HG03280 (cell line): ENCODE measurements around the gene NKD2.
"Not testable (repeated sequence)": the region's sequence is repeated elsewhere in the genome, so short reads cannot be mapped to it uniquely, and the experiment has no call there.

Experiments
- ATAC-seq: cut with Tn5 transposase; IDR thresholded peaks from one replicate; pipeline ENCODE4 v1.9.1; 2021; ENCODE audit warnings: mild to moderate bottlenecking, moderate library complexity; ENCODE audit not compliant: unreplicated experiment

NKD2 gene, protein sequence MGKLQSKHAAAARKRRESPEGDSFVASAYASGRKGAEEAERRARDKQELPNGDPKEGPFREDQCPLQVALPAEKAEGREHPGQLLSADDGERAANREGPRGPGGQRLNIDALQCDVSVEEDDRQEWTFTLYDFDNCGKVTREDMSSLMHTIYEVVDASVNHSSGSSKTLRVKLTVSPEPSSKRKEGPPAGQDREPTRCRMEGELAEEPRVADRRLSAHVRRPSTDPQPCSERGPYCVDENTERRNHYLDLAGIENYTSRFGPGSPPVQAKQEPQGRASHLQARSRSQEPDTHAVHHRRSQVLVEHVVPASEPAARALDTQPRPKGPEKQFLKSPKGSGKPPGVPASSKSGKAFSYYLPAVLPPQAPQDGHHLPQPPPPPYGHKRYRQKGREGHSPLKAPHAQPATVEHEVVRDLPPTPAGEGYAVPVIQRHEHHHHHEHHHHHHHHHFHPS

DNA sequence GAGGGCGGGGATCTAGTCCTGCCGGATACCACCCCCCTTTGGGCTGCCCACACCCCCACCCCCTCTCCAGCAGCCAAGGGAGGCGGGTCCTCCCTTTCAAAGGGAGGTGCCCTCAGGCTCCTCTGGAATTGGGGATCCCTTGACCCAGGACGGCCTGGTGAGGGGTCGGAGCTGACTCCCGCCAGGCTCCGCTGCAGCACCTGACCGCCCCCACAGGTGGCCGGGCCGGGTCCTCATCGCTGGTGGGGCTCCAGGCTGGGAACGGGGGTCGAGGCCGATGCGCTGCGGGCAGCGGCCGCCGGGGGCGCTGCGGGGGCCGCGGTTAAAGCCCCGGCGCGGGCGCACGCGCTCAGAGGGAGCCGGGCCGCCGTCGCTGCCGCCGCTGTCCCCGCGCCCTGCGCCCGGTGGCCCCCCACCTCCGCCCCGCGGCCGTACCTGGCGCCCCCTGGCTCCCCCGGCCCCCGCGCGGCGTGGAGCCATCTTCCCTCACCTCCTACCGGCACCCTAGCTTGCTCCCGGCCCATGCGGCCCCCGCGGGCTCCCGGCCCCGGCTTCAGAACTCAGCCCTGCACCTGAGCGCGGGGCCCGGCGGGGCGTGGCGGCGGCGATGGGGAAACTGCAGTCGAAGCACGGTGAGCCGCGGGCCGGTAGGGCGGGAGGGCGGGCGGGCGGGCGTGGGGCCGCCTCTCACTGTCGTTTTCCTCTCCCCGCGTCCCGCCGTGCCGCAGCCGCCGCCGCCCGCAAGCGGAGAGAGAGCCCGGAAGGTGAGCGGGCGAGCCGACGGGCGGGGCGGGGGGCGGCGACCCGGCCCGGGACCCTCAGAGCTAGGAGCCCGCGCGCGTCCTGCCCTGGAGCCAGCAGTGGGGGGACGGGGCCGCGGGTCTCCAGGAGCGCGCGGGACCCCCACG is at the start of gene NKD2:
TSS of gene NKD2 (plus strand) at position 352 of the 908 bp plus-strand sequence. CDS start at position 608, 256 bp downstream.
- no peak for ATAC-seq

DNA sequence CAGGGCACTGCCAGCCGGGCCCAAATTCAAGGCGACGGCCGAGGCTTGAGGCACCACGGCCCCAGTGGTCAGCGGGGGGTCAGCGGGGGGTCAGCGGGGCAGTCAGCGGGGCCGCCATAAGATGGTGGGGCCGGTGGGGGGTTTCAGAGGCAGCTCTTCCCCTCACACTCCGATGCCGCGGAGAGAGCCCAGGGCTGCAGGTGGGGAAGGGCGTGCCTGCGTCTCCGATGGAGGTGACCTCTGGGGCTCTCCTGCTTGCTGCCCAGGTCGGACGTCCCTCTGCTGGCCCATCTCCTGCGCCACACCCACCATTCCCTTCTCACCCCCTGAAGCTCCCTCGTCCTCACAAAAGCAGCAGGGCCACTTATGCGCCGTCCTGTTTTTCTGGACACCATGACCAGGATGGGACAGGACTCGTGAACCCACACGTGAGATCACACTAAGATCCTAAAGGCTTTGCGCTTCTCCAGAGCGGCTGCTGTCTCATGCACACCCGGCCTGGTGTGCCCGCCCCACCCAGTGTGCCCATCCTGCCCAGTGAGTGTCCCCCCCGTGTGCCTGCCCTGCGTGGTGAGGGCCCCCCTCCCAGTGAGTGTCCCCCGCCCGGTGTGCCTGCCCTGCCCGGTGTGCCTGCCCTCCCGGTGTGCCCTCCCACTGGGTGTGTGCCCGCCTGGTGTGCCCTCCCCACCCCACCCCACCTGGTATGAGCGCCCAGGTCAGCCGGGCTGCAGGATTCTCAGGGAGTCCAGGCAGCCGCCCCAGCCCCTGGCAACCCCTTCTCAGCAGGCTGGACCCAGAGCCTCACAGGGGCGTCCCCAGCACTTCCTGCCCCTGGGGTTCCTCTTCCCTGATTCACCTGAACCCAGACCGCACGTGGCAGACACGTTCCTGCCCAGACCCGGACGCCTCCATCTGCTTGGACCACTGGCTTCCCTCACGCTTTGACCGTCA is 48.7 kb upstream of the NKD2 start:
- ATAC-seq = no peak

DNA sequence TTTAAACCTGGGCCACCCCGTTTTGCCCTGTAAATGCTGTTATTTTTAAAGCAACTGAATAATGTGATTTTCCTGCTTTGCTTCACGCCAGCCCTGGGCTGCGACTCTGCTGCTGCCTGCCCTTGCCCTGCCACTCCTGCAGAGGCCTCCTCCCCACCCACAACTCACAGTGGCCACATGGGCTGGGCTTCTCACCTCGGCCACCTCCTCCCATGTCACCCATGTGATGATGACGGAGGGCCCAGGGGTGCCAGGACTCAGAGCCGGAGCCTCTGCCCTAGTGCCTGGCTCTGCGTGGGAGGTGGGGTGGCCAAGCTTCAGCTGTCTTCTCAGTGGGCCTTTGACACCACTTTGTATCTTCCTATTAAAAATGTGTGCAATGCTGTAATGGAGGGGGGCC is 48.1 kb upstream of the NKD2 start:
- no peak for ATAC-seq

DNA sequence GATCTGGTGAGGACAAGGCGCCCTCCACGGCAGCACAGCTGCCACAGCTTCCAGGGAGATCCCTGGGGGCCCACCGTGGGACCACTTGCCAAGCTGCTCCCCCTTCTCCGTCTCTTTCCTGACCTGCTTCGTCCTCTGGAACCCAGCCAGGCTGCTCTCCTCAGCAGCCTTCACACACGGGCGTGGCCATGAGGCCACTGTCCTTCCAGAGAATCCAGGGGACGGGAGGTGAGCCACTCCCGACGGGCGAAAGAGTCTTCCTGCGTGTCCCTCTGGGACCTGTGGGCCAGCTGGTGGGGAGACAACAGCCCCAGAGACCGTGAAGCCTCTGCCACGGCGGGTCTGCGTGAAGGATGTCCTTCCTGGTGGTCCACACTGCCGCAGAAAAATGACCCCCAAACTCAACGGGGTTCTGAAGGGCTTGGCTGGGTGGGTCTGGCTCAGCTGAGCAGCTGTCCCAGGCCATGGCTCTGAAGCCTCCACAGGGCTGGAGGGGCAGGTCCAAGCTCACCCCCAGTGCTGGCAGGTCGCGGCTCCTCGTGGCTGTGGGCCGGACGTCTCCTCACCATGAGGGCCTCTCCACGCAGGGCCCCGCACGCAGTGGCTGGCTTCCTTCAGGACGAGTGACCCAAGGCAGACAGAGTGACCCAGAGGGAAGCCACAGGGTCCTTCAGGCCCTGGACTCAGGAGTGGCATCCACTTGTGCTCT is 47.4 kb upstream of the NKD2 start:
- ATAC-seq = no peak

DNA sequence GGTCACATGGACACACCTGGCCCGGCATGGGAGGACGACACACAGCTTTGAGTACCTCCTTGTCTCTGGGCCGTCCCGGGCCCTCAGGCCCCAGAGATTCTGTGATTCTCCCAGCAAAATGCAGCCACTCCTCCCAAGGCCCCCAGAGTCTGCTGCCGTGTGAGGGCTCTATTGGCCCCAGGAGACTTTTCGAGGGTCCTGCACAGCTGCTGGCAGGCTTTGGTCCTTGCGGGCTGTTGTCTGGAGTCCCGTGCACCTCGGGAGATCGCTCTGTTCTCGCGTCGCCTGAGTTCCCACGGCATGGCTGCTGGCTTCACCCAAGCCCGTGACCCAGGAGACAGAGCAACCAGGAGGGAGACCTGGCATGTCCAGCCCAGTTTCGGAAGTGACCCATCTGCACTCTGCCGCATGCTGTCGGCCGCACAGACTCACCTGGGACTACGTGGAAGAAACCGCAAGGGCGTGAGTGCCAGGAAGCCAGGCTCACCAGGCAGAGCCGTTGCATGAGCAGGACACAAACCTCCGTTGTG is 46.8 kb upstream of the NKD2 start:
- ATAC-seq = no peak

DNA sequence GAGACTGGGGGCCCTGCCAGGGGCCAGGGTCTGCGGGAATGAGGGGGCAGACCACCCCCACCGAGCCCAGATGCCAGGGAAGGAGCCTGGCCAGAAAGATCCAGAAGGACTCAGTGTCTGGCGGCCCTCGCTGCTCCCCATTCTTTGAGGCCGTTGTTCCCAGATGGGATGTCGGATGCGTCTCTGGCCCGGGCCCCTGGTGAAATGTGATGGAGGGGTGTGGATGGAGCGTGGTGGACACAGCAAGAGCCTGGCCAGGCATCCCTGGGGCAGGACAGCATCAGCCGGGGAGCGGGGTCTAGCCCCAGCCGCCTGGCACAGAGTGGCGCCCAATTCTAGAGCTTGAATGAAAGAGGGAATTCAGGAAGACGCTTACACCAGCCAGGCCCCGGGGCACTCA is 46.2 kb upstream of the NKD2 start:
- no peak for ATAC-seq

DNA sequence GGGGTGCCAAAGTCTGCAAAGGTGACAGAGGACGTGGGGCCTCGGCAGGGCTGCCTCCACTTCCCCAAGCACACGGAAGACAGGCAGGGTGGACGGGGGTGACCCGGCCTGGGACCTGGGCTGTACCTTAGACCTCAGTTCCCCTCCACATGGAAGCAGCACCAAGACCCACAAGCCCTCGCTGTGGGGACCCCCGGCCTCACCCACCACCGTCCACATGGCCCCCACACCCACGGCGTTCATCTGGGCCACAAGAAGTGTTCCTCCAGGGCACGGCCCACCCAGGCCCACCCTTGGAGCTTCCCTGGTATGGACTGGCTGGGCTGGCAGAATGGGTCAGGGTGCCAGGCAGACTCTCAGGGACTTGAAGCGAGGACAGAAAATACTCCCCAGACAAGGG is 45.8 kb upstream of the NKD2 start:
- no peak for ATAC-seq

DNA sequence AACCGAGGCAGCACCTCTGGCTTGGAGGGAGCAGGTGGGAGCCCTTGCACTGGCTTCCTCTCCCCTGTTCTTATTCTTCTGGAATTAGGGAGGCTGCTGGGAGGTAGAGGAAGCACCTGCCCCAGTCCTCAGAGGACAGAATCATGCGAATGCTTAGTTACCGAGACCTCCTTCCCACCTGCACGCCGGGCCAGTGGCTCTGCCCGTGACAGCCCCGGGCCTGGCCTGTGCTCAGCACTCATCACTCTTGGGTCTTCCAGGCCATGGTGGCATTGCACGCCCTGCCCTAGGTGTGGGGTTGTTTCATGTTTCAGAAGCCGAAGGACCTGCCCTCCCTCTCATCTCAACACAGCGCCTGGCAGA is 45.3 kb upstream of the NKD2 start:
- peak; percentile 23 for ATAC-seq

DNA sequence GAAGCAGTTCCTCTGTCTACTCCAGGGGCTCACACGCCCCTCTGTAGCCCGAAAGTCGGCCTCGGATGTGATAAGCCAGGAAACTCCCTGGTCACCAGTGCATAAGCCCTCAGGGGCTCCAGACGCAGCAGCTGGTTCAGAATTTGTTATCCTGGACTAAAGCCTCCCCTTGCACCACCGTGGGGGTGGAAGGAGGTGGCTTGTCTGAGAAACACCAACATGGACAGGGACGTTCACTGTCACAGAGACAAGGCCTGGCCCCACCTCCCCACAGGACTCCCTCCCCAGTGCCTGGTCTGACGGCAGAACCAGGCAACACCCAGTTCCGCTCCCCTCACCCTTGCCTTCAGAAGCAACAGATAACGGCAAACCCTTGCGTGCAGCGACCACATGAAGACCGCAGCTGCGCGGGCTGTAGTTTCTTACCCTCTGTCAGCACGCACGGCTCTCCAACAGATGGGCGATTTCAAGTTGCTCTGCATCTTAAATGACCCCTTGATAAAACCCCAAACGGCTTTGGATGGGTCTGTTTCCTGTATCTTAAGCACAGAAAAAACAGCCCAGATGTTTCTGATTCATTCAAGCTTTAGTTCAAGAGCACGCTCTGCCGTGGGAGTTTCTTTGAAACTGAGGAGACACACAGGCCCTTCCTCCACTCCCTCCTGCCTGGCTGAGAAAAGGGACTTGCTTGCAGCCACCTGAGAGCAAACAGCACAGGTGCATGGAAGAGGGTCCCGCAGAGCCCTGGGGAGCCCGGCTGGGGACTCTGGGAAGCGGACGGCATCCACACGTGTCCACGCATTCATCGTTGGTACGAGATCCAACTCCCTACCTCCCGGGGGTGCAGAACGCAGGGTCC is 44.7 kb upstream of the NKD2 start:
- peak; percentile 46 for ATAC-seq

DNA sequence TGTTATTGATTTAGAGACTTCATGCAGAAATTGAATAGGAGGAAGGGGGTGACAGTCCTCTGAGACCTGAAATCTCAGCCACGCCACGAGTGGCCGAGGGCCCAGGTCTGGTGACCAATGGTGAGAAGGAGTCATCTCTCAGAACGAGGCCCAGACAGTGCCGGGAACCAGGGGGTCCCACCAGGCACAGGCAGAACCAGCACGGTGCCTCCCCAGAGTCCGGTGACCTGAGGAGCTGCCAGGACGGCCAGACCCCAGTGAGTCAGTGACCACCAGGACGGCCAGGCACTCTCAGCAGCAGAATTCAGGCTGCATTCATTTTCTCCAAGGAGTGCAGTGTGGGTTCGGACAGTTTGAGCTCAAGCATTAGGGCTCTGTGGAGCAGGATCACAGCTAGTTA is 43.8 kb upstream of the NKD2 start:
- ATAC-seq = no peak

DNA sequence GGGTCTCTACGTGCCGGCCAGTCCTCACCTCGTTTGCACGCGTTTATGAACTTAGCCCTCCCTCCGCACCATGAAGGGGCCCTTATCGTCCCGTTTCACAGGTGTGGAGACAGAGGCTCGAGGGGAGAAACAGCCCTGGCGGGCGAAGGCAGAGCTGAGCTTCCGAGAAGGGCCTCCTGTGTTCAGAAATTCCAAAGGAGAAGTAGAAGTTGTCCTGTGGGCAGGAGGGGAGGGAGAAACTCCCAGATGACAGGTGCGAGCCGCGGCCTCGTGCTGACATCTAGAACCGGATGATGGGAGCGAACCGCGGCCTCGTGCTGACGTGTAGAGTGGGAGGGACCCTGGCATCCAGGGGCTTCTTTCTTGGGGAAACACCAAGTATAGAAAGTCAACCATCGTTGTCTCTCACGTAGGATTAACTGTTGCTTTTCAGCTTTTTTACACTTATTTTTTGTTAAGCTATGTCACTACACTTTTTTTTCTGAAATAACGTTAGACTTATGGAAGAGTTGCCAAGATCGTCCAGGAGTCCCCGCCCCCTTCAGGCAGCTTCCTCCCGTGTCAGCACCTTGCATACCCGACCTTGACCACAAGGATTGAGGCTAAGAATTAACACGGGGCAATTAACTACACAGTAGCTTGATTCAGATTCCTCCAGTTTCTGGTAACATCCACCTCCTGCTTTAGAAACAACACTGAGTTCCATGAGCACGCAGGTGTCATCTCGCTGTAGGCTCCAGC is 42.8 kb upstream of the NKD2 start:
- ATAC-seq = no peak

DNA sequence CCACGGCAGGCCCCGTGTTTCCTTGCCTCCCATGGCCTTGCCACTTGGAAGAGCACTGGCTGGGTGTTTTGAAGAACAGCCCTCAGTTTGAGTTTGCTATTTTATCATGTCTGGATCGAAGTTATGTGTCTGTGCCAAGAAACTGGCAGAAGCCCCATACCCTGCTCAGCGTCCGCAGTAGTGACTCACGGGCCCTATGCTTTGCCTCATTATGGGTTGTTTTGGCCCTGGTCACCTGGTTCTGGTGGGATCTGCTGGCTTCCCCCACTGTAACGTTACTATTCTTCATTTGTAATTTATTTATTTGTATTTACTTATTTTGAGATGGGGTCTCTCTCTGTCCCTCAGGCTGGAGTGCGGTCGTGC is 42.3 kb upstream of the NKD2 start:
- ATAC-seq = no peak

DNA sequence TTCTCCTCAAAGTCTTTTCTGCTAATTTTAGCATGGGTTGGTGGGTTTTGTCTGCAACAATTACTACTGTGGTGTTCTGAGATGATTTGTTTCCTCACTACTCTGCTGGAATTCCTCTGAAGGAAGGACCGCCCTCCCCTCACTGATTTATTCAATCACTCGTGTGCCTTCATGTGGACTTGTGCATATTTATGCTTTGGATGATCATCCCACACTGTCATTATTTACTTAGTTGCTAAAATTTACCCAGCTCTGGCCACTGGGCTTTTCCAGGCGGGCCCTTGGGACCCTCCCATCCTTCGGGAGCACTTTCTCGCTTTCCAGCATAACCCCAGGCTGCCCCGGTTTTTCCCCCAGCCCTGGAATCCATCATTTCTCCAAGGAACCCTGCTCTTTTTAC is 41.7 kb upstream of the NKD2 start:
- no peak for ATAC-seq

DNA sequence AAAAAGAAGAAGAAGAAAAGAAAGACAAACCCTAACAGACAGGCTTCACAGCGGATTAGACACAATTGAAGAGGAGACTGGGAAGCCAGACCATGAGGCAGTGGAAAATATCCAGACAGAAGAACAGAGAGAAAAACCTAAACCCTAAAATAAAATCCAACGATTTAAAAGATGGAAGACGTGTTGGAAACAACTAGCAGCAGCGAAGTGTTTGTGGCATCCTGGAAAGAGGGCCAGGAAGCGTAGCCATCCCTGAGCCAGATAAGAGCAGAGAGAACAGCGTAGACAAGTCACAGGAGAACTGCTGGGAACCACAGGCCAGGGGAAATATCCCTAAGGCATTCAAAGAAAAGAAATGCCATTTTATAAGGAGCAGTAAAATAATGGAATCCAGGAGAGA is 39.7 kb upstream of the NKD2 start:
- no peak for ATAC-seq

DNA sequence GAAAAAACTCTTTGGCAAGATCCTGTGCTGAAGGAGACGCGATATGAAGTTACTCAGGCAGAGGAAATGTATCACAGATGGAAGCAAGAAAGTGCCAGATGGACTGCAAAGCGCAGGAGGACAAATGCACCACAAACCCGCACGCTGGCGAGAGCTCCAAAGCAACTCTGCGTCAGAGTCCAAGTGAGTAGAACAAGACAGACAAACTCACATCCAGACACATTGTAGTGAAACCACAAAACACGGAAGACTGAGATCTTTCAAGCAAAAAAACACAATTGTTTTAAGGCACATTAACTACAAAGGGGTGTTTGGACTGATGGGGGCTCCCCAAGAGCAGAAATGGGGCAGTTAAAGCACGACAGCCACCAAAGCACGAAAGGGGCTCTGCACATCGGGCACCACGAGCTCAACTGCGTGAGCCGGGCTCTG is 39.2 kb upstream of the NKD2 start:
- no peak for ATAC-seq

DNA sequence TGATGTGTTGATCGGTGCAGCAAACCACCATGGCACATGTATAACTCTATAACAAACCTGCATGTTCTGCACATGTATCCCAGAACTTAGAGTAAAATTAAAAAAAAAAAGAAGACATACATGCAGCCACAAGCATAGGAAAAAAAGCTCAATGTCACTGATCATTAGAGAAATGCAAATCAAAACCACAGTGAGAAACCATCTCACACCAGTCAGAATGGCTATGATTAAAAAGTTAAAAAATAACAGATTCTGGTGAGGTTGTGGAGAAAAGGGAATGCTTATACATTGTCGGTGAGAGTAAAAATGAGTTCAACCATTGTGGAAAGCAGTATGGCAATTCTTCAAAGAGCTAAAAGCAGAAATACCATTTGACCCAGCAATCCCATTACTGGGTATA is 36.0 kb upstream of the NKD2 start:
- not testable (repeated sequence) for ATAC-seq

DNA sequence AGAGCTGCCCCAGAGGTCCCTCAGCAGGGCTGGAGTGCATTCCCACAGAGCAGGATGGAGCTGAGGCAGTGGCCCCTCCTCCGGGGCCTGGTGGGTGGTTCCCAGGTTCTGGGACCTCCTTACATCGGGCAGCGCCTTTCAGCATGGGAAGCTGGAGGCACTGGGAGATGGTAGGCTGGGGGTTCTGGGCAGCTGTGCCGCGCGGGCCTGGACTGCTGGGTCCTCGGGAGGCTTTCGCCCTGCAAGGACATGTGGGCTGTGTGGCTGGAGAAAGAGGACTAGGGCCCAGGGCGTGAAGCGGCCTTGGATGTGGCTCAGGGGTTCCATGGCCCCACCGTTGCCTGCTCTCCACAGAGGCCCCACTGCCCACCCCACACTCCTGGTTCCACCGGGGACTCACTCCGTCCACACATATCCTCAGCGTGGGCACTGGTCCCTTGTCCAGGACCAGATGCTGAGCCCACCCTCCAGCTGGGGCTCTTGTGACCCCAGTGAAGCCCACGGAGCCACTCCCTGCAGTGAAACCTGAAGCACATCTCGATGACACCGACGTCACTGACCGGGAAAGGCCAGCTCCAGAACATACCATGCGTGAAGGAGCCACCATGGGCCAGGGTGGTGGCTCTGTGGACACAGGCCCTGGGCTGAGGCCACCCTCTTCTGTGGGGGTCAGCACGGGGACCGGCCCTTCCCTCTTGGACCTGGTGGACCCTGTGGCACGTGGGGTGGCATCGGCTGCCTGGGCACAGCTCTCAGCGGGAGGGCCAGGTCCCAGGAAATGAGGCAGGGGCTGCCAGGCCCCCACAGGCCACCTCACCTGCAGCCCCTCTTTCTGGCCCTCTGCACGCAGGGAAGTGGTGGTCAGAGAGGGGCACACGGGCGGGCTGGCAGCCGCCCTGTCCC is 31.5 kb upstream of the NKD2 start:
- ATAC-seq = no peak
